Mesendoderm (in vitro differentiated cells): ENCODE results near the gene BABAM2.

Source experiments
- DNase-seq: peaks from one replicate; pipeline ENCODE4 v3.0.0; 2013
- H2AK5ac ChIP-seq: 2 replicates; pipeline ENCODE4 v1.6.1; 2013; ENCODE audit warnings: low read length, inconsistent platforms
- H2BK120ac ChIP-seq: 2 replicates; pipeline ENCODE4 v1.6.1; 2013; ENCODE audit warnings: low read depth, mild to moderate bottlenecking, low read length, moderate library complexity, mixed read lengths
- H2BK15ac ChIP-seq: replicated peaks from 2 replicates; pipeline ENCODE4 v1.6.1; 2013; ENCODE audit warnings: low read depth, mild to moderate bottlenecking, moderate library complexity
- H2BK5ac ChIP-seq: 2 replicates; pipeline ENCODE4 v1.6.1; 2013; ENCODE audit warnings: low read length, inconsistent platforms
- H3K18ac ChIP-seq: 2 replicates; pipeline ENCODE4 v1.6.1; 2013; ENCODE audit warnings: mild to moderate bottlenecking, low read length, mixed read lengths
- H3K23ac ChIP-seq: one replicate; pipeline ENCODE4 v1.6.1; 2013; ENCODE audit warnings: low read length
- H3K27ac ChIP-seq: 2 replicates; pipeline ENCODE4 v1.5.1; 2013; ENCODE audit warnings: low read depth, mild to moderate bottlenecking, inconsistent platforms, low read length, moderate library complexity
- H3K27me3 ChIP-seq: 2 replicates; pipeline ENCODE4 v1.6.1; 2013; ENCODE audit warnings: low read length, control low read depth, mild to moderate bottlenecking, inconsistent platforms; ENCODE audit not compliant: insufficient read depth, poor library complexity
- H3K36me3 ChIP-seq: 2 replicates; pipeline ENCODE4 v1.6.1; 2013; ENCODE audit warnings: low read length, inconsistent platforms; ENCODE audit not compliant: control insufficient read depth, insufficient read depth
- H3K4ac ChIP-seq: one replicate; pipeline ENCODE4 v1.6.1; 2013; ENCODE audit warnings: low read depth, mild to moderate bottlenecking, low read length, moderate library complexity
- H3K4me1 ChIP-seq: 2 replicates; pipeline ENCODE4 v1.6.1; 2013; ENCODE audit warnings: low read depth, low read length, inconsistent platforms; ENCODE audit not compliant: control insufficient read depth
- H3K4me2 ChIP-seq: 2 replicates; pipeline ENCODE4 v1.6.1; 2013; ENCODE audit warnings: low read length
- H3K4me3 ChIP-seq: 2 replicates; pipeline ENCODE4 v1.5.1; 2013; ENCODE audit warnings: mild to moderate bottlenecking, low read length
- H3K56ac ChIP-seq: one replicate; pipeline ENCODE4 v1.6.1; 2013; ENCODE audit warnings: low read length
- H3K79me1 ChIP-seq: 2 replicates; pipeline ENCODE4 v1.6.1; 2013; ENCODE audit warnings: low read length, inconsistent platforms
- H3K79me2 ChIP-seq: 2 replicates; pipeline ENCODE4 v1.6.1; 2013; ENCODE audit warnings: mild to moderate bottlenecking, low read length; ENCODE audit not compliant: control insufficient read depth, insufficient read depth
- H3K9ac ChIP-seq: 2 replicates; pipeline ENCODE4 v1.6.1; 2013; ENCODE audit warnings: low read length, inconsistent platforms
- H4K5ac ChIP-seq: one replicate; pipeline ENCODE4 v1.6.1; 2013; ENCODE audit warnings: low read length
- H4K8ac ChIP-seq: one replicate; pipeline ENCODE4 v1.6.1; 2013; ENCODE audit warnings: low read depth, mild to moderate bottlenecking, control low read depth, low read length, moderate library complexity
- WGBS: extraction: QIAGEN DNeasy Blood & Tissue Kit; methylation state at CpG from one replicate; pipeline ENCODE4 v1.1.7; 2013; ENCODE audit warnings: low lambda C conversion rate, missing lambda C conversion rate; ENCODE audit not compliant: insufficient coverage; ENCODE audit errors: extremely low coverage; 5-methylcytosine and 5-hydroxymethylcytosine counted together

BABAM2 gene

GRCh38 chr2:28286678-28287077, 396.1 kb downstream of the BABAM2 start:
- no peaks in the 10 kb centered on the region for H3K79me2 ChIP-seq
- H2AK5ac ChIP-seq: no peak overlapping the region
- H2BK5ac ChIP-seq: no peak overlapping the region
- no peak overlapping the region for H4K5ac ChIP-seq
- no CpG with 5 or more reads among the region's 5 CpGs for WGBS
- H4K8ac ChIP-seq: no peak overlapping the region
- H3K79me1 ChIP-seq: no peaks in the 10 kb centered on the region
- no peak overlapping the region for H3K4ac ChIP-seq
- no peak overlapping the region for H3K23ac ChIP-seq
- H3K36me3 ChIP-seq: no peaks in the 10 kb centered on the region
- H3K4me3 ChIP-seq: no peak overlapping the region
- H3K27me3 ChIP-seq: no peaks in the 10 kb centered on the region
- no peak overlapping the region for H2BK120ac ChIP-seq
- H3K4me2 ChIP-seq: no peak overlapping the region
- H3K27ac ChIP-seq: no peak overlapping the region
- DNase-seq: no peak
- H3K9ac ChIP-seq: no peak overlapping the region
- H3K4me1 ChIP-seq: no peaks in the 10 kb centered on the region
- H2BK15ac ChIP-seq: no peak overlapping the region
- H3K18ac ChIP-seq: no peak overlapping the region
- no peak overlapping the region for H3K56ac ChIP-seq

- WGBS: no CpG with 5 or more reads among the region's 4 CpGs
- H3K9ac ChIP-seq: no peak overlapping the region
- H2BK5ac ChIP-seq: no peak overlapping the region
- no peaks in the 10 kb centered on the region for H3K27me3 ChIP-seq
- H3K56ac ChIP-seq: no peak overlapping the region
- H3K4ac ChIP-seq: no peak overlapping the region
- no peak overlapping the region for H2BK15ac ChIP-seq
- H2AK5ac ChIP-seq: no peak overlapping the region
- no peaks in the 10 kb centered on the region for H3K36me3 ChIP-seq
- no peak overlapping the region for H3K18ac ChIP-seq
- DNase-seq: no peak
- no peak overlapping the region for H2BK120ac ChIP-seq
- no peak overlapping the region for H3K27ac ChIP-seq
- no peak overlapping the region for H4K5ac ChIP-seq
- no peak overlapping the region for H4K8ac ChIP-seq
- no peaks in the 10 kb centered on the region for H3K79me2 ChIP-seq
- H3K23ac ChIP-seq: no peak overlapping the region
- no peak overlapping the region for H3K4me3 ChIP-seq
- H3K4me1 ChIP-seq: no peaks in the 10 kb centered on the region
- no peaks in the 10 kb centered on the region for H3K79me1 ChIP-seq
- H3K4me2 ChIP-seq: no peak overlapping the region
Measured at GRCh38 chr2:28287256-28287915, 396.9 kb downstream of the BABAM2 start.

GRCh38 chr2:28288620-28289019, 398.1 kb downstream of the BABAM2 start:
- Histone ChIP-seq H3K18ac (no peak overlapping the region), H3K36me3 (no peaks in the 10 kb centered on the region), H3K4me2 (no peak overlapping the region), H3K79me1 (no peaks in the 10 kb centered on the region), H2BK15ac (no peak overlapping the region), H3K79me2 (no peaks in the 10 kb centered on the region), H3K27ac (no peak overlapping the region), H3K4me3 (no peak overlapping the region), H3K4me1 (no peaks in the 10 kb centered on the region), H4K5ac (no peak overlapping the region), H2BK120ac (no peak overlapping the region), H3K27me3 (no peaks in the 10 kb centered on the region), H3K4ac (no peak overlapping the region), H4K8ac (no peak overlapping the region), H2AK5ac (no peak overlapping the region), H3K9ac (no peak overlapping the region), H3K23ac (no peak overlapping the region), H3K56ac (no peak overlapping the region), H2BK5ac (no peak overlapping the region)
- WGBS: no CpG with 5 or more reads among the region's 5 CpGs
- DNase-seq: no peak

GRCh38 chr2:28291811-28292440, 401.4 kb downstream of the BABAM2 start:
- WGBS: 100% methylated on average over 1 of the region's 9 CpGs
- H3K27ac ChIP-seq: no peak overlapping the region

GRCh38 chr2:28292491-28292890, 402.0 kb downstream of the BABAM2 start:
- no peaks in the 10 kb centered on the region for H3K79me2 ChIP-seq
- no peaks in the 10 kb centered on the region for H3K79me1 ChIP-seq
- no peak overlapping the region for H2BK5ac ChIP-seq
- no peak overlapping the region for H2AK5ac ChIP-seq
- no peaks in the 10 kb centered on the region for H3K27me3 ChIP-seq
- H3K27ac ChIP-seq: no peak overlapping the region
- no peak overlapping the region for H3K23ac ChIP-seq
- no peak overlapping the region for H4K5ac ChIP-seq
- H3K9ac ChIP-seq: no peak overlapping the region
- no peaks in the 10 kb centered on the region for H3K4me1 ChIP-seq
- no peak overlapping the region for H3K56ac ChIP-seq
- H3K18ac ChIP-seq: no peak overlapping the region
- DNase-seq: no peak
- no peak overlapping the region for H2BK120ac ChIP-seq
- no peak overlapping the region for H3K4me2 ChIP-seq
- no peak overlapping the region for H2BK15ac ChIP-seq
- H3K36me3 ChIP-seq: no peaks in the 10 kb centered on the region
- no CpG with 5 or more reads among the region's 2 CpGs for WGBS
- no peak overlapping the region for H4K8ac ChIP-seq
- H3K4ac ChIP-seq: no peak overlapping the region
- H3K4me3 ChIP-seq: no peak overlapping the region

More at GRCh38 chr2:28291811-28292440, 401.4 kb downstream of the BABAM2 start:
- Histone ChIP-seq H3K23ac (no peak overlapping the region), H4K5ac (no peak overlapping the region), H2BK15ac (no peak overlapping the region), H2AK5ac (no peak overlapping the region), H3K36me3 (no peaks in the 10 kb centered on the region), H2BK120ac (no peak overlapping the region), H3K4ac (no peak overlapping the region), H3K79me2 (no peaks in the 10 kb centered on the region), H3K18ac (no peak overlapping the region), H3K4me3 (no peak overlapping the region), H3K9ac (no peak overlapping the region), H3K4me1 (no peaks in the 10 kb centered on the region), H3K56ac (no peak overlapping the region), H3K79me1 (no peaks in the 10 kb centered on the region), H4K8ac (no peak overlapping the region), H3K4me2 (no peak overlapping the region), H3K27me3 (no peaks in the 10 kb centered on the region), H2BK5ac (no peak overlapping the region)
- DNase-seq: no peak

- no peak overlapping the region for H3K18ac ChIP-seq
- no peak overlapping the region for H3K23ac ChIP-seq
- H3K27me3 ChIP-seq: no peaks in the 10 kb centered on the region
- WGBS: no CpG with 5 or more reads among the region's 5 CpGs
- H4K8ac ChIP-seq: no peak overlapping the region
- no peak overlapping the region for H3K9ac ChIP-seq
- no peaks in the 10 kb centered on the region for H3K4me1 ChIP-seq
- no peak overlapping the region for H4K5ac ChIP-seq
- H3K56ac ChIP-seq: no peak overlapping the region
- no peaks in the 10 kb centered on the region for H3K79me1 ChIP-seq
- no peak overlapping the region for H3K27ac ChIP-seq
- no peak overlapping the region for H2BK5ac ChIP-seq
- no peak overlapping the region for H2BK120ac ChIP-seq
- DNase-seq: no peak
- H3K79me2 ChIP-seq: no peaks in the 10 kb centered on the region
- H2BK15ac ChIP-seq: no peak overlapping the region
- no peak overlapping the region for H3K4ac ChIP-seq
- no peaks in the 10 kb centered on the region for H3K36me3 ChIP-seq
- H3K4me3 ChIP-seq: no peak overlapping the region
- no peak overlapping the region for H2AK5ac ChIP-seq
- H3K4me2 ChIP-seq: no peak overlapping the region
Measured at GRCh38 chr2:28293416-28293815, 402.9 kb downstream of the BABAM2 start.
